Heart right ventricle (tissue), 16 donors: ENCODE data around the gene LRRC25. TPM values are rescaled to one million over a fixed set of nuclear protein-coding genes. Genes with fewer than 3 reads are reported as not detected.
A peak's percentile ranks its signal among the peaks of the same experiment; 100 is the strongest.

Source experiments
- ATAC-seq, 8 donors: fragments of 200-7000 bp; cut with Tn5 transposase; one replicate each; pipeline ENCODE4 v1.9.1; 2020; ENCODE audit warnings: mild to moderate bottlenecking in 8 of 8, moderate library complexity in 8 of 8, moderate number of reproducible peaks in 1 of 8
- DNase-seq, 2 donors: peaks; one replicate each; pipeline ENCODE4 v3.0.0-alpha.2; 2020
- H3K27ac ChIP-seq, 10 donors: fragments of 200-600 bp; sonication (generic) in 2 of 10; one replicate each; pipeline versions ENCODE4 v1.5.0 to v1.8.0; 2020 to 2022; ENCODE audit warnings: mild to moderate bottlenecking in 3 of 10
- H3K27me3 ChIP-seq, 7 donors: fragments of 200-600 bp; one replicate each; pipeline ENCODE4 v1.8.0; 2021 to 2022; ENCODE audit warnings: mild to moderate bottlenecking in 2 of 7
- H3K36me3 ChIP-seq, 9 donors: fragments of 200-600 bp; sonication (generic) in 1 of 9; one replicate each; pipeline versions ENCODE4 v1.5.0 to v1.8.0; 2020 to 2022; ENCODE audit warnings: mild to moderate bottlenecking in 2 of 9
- H3K4me1 ChIP-seq, 9 donors: fragments of 200-600 bp; sonication (generic) in 1 of 9; one replicate each; pipeline versions ENCODE4 v1.5.0 to v1.8.0; 2020 to 2022; ENCODE audit warnings: mild to moderate bottlenecking in 4 of 9
- H3K4me3 ChIP-seq, 10 donors: fragments of 200-600 bp; sonication (generic) in 2 of 10; one replicate each; pipeline versions ENCODE4 v1.5.0 to v1.8.0; 2020 to 2022; ENCODE audit warnings: mild to moderate bottlenecking in 7 of 10, moderate library complexity in 2 of 10
- H3K9me3 ChIP-seq, 11 donors: fragments of 200-600 bp in 10 of 11; sonication (generic) in 2 of 11; one replicate each; pipeline versions ENCODE4 v1.5.0 to v1.8.0; 2013 to 2022; ENCODE audit warnings: mild to moderate bottlenecking in 2 of 11, control low read depth in 1 of 11, moderate library complexity in 1 of 11
- WGBS, 2 donors: extraction: QIAGEN DNeasy Blood & Tissue Kit; methylation state at CpG; one replicate each; pipeline ENCODE4 v1.1.7; 2013; ENCODE audit warnings: inconsistent platforms in 1 of 2; 5-methylcytosine and 5-hydroxymethylcytosine counted together
- intact Hi-C, 10 donors: fragments of 100-400 bp; cut with DNase I; formaldehyde crosslinking; loops; one replicate each; pipeline versions ENCODE4 v1.11.1 to v1.14.2; 2022
- long read RNA-seq, 3 donors: library from polyadenylated mRNA; unstranded; transcript quantifications; one replicate each; pipeline ENCODE4 v2.0.0, GENCODE V29; 2020 to 2021
- polyA plus RNA-seq, 2 donors: library from polyadenylated mRNA; stranded (reverse); fragments of 200-250 nt; gene quantifications; one replicate each; pipeline ENCODE4 v1.2.3, GENCODE V29; 2013
- total RNA-seq, 10 donors: library from RNA; stranded (reverse); fragmentation: NEBNext Ultra II Directional in 3 of 10; extraction: Animal tissue kit (Norgen Biotek cat#: 25700) in 3 of 10; gene quantifications; one replicate each; pipeline versions ENCODE4 v1.2.1 to v1.2.4, GENCODE V29; 2021 to 2023
- TF ChIP-seq, protein P1 (sequence below), 9 donors: fragments of 200-600 bp; sonication (generic) in 2 of 9; IDR thresholded peaks; one replicate each; pipeline versions ENCODE4 v1.5.0 to v1.8.0; 2021 to 2022; ENCODE audit warnings: antibody characterized with exemption in 9 of 9, mild to moderate bottlenecking in 5 of 9, moderate library complexity in 1 of 9
- donor health status: Arrhythmogenic right ventricular cardiomyopathy.
- donor health status: ischemic (EF 13 %, LVEDD 7.1; RV severe dilation, severe dysfunction).
- donor health status: healthy with polysubstance abuse.
- donor health status: DM: no; HTN: yes; CAD: no.
- donor health status: DM: no; HTN: no; CAD: no.
- donor health status: ischemic (EF 25% LVEDD 6.9; RV normal size, moderate dysfunction).
- donor health status: ischemic (EF 25% LVEDD 5.7; RV mildly dilated, moderate dysfunction).
- donor health status: healthy.
- donor health status: DM: yes; HTN: yes; CAD: no.
- donor health status: Ischemic cardiomyopathy.
- donor health status: ischemic (EF 35%, LVEDD 5.7; RV mildly dilated, moderate dysfunction).
- donor health status: nonischemic (EF 11% LVEDD 7.7; RV severe dilation, severe dysfunction).
- donor health status: DM: yes; HTN: yes; CAD: no.
- donor health status: PGD.
- donor health status: ischemic (EF 29% LVEDD 5.4; RV normal size, mild dysfunction).
- donor health status: nonischemic (EF 23%, LVEDD 6.1; RV moderate dilation, normal function).

Gene LRRC25
- total RNA-seq (10 to 100 TPM in 1 of 10 donors, 1 to 10 TPM in 7, under 1 TPM in 2; 0.57 to 13.3 (median 1.8) TPM), polyA plus RNA-seq (1 to 10 TPM; 1.1 to 2.2 TPM)
- long read RNA-seq, donor 1, partial matches to known transcripts = 0 of 1 reads
- long read RNA-seq, donor 1, other reads (novel, unspliced or antisense) = 0 of 1 reads
- long read RNA-seq, donor 2, transcript LRRC25-201 (2 exons, 2,415 nt) = major isoform, 6 of 8 reads
- long read RNA-seq, donor 2, partial matches to known transcripts = 1 of 8 reads
- long read RNA-seq, donor 2, other reads (novel, unspliced or antisense) = 0 of 8 reads
- long read RNA-seq, donor 3, partial matches to known transcripts = 0 of 4 reads
- long read RNA-seq, donor 3, other reads (novel, unspliced or antisense) = 0 of 4 reads

DNA sequence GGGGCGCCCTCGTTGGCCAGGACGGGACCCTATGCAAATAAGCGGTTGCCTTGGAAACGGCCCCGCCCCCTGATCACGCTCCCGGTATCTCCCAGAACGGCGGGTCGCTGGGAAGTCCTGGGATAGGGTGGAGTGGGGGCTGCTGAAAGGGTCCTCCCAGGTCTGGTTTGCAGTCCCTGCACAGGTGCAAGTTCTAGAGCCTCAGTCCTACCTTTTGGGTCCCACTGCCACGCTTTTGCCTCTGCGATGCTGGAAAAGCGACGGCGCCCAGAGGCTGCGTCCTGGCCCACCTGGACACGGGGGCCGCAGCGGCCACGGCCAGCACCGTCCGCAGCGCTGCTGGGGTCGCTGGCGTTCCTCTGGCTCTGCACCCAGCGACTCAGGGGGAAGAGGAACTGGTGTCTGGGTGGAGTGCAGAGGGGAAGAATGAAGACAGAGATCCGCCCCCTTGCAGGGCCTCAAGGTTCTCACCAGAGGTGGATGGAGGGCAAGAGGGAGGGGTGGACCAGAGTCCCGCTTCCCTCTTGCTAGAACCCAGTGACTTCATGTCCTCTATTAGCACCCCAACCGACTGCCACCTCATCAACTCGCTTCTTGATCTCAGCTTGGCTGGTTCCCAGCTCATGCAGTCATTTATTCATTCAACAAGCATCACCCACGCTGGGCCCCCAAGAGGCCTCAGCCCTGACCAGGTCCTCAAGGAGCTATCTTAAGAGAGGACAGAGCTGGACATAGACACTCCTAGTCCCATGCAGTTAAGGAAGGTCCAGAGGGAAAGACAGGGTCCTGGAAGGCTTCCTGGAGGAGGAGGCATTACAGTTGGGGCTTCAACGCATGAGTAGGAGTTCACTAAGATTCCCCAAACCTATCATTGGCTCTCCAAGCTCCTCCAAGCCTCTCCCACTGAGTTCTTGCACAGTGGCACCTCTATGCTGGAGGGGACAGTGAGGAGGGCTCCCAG is at the start of gene LRRC25:
TSS of gene LRRC25 (minus strand) at position 381 of the 961 bp plus-strand sequence. CDS start 659 bp downstream, outside the sequence.
- DNase-seq (peak in 1 of 2 donors; percentile 38), ATAC-seq (peak; percentile 16 to 60 (median 42))
- intact Hi-C loops = loop anchor here in 2 of 10 donors (5.0 to 10.0 kb wide), 3 partner anchors 40 to 193 kb away; partner anchors contain the start of gene RAB3A (in 1 of the 2)
- TF ChIP-seq, protein P1, sequence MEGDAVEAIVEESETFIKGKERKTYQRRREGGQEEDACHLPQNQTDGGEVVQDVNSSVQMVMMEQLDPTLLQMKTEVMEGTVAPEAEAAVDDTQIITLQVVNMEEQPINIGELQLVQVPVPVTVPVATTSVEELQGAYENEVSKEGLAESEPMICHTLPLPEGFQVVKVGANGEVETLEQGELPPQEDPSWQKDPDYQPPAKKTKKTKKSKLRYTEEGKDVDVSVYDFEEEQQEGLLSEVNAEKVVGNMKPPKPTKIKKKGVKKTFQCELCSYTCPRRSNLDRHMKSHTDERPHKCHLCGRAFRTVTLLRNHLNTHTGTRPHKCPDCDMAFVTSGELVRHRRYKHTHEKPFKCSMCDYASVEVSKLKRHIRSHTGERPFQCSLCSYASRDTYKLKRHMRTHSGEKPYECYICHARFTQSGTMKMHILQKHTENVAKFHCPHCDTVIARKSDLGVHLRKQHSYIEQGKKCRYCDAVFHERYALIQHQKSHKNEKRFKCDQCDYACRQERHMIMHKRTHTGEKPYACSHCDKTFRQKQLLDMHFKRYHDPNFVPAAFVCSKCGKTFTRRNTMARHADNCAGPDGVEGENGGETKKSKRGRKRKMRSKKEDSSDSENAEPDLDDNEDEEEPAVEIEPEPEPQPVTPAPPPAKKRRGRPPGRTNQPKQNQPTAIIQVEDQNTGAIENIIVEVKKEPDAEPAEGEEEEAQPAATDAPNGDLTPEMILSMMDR (IDR thresholded peaks at IDR 0.05) = no peak
- peak within 1 kb of the TSS in 9 of 10 donors; percentile 0 to 65 (median 35) for H3K4me3 ChIP-seq
- H3K27ac ChIP-seq = peak within 1 kb of the TSS in 3 of 10 donors; percentile 2 to 88 (median 33)
- peaks cover 0 to 15% (median 11%) of the 10 kb centered on the region in 7 donors for H3K27me3 ChIP-seq
- peaks cover 0 to 62% (median 0%) of the 10 kb centered on the region in 9 donors for H3K4me1 ChIP-seq
- peaks cover 0 to 9% (median 0%) of the 10 kb centered on the region in 9 donors for H3K36me3 ChIP-seq
- 15 to 19% methylated on average over 33 of the region's 33 CpGs for WGBS, 2 donors
- no peaks in the 10 kb centered on the region for H3K9me3 ChIP-seq

DNA sequence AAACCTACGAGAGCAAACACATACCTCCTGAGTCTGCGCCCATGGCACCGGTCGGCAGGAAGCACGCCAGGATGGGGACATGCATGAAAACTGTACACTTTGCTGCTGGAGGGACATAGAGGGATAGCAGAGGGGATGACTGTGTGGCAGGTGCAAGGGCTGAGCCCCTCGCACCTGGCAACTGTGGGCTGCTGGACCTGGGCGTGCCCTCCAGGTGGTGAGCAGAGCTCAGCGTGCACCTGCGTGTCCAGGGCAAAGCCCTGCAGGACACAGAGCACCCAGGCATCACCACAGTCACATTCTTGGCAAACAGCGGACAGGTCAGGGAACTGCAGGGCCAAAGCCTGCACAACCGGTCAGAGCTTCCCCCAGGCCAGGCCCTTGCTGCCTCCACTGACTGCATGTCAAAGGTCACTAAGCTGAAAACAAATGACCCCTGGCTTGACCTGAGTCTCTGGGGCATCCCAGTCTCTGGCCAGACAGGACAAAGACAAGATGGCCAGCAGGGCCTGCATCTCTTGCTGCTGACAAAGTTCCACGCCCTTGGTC is 49.5 kb upstream of the LRRC25 start:
- Histone ChIP-seq H3K4me3 (no peak overlapping the region), H3K27me3 (no peaks in the 10 kb centered on the region), H3K36me3 (peaks cover 0 to 91% (median 50%) of the 10 kb centered on the region in 9 donors), H3K9me3 (no peaks in the 10 kb centered on the region), H3K27ac (no peak overlapping the region), H3K4me1 (peaks cover 0 to 17% (median 9%) of the 10 kb centered on the region in 9 donors)
- intact Hi-C loops = loop anchor here in 3 of 10 donors (10.0 kb wide), 3 partner anchors 118 to 408 kb away; no protein-coding TSS in a partner anchor
- ATAC-seq (no peak), DNase-seq (peak in 1 of 2 donors; percentile 12)
- TF ChIP-seq, protein P1 (IDR thresholded peaks at IDR 0.05) = no peak
- 80 to 91% methylated on average over 12 of the region's 12 CpGs for WGBS, 2 donors

DNA sequence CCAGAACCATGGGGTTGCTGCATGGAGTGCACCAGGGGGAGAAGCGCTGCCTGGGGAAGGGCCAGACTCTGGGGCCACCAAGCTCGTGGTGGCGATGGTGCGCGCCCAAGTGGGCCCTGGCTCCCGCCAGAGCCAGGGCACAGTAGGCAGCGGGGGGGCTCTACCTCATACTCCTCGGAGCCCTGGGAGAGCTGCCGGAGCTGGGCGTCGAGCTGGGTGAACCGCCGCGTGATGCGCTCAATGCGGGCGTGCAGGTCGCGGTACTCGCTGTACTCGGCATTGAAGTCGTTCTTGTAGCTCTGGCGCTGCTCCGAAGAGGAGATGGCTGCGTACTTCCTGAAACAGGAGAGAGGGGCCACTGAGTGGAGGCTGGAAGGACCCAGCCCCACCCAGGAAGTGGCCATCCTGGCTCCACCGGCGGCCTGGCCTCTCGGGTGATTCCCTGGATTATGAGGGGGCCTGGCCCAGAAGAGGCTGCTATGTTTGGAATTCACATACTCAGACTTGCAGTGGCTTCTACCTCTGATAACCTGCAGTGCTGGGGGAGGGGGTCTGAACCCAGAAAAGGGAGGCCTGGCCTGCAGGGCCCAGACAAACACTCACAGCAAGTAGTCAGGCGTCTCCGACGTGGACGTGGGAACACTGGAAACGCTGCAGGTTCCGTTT is 48.9 kb upstream of the LRRC25 start:
- DNase-seq (no peak), ATAC-seq (no peak)
- TF ChIP-seq, protein P1 (IDR thresholded peaks at IDR 0.05) = no peak
- Histone ChIP-seq H3K9me3 (no peaks in the 10 kb centered on the region), H3K27ac (no peak overlapping the region), H3K4me3 (no peak overlapping the region), H3K36me3 (peaks cover 0 to 85% (median 50%) of the 10 kb centered on the region in 9 donors), H3K27me3 (no peaks in the 10 kb centered on the region), H3K4me1 (peaks cover 0 to 13% (median 7%) of the 10 kb centered on the region in 9 donors)
- intact Hi-C loops = loop anchor here in 3 of 10 donors (10.0 kb wide), 3 partner anchors 119 to 409 kb away; no protein-coding TSS in a partner anchor
- WGBS, 2 donors = 71 to 83% methylated on average over 34 of the region's 34 CpGs
